Measurements from ENCODE around the gene EEF2KMT. TPM values are rescaled to one million over a fixed set of nuclear protein-coding genes. Genes with fewer than 3 reads are reported as not detected.
"Not testable (repeated sequence)": the region's sequence is repeated elsewhere in the genome, so short reads cannot be mapped to it uniquely, and the experiment has no call there.

Gene EEF2KMT
- total RNA-seq, 6 experiments from 2014 or later = 6.0 to 10.8 (median 7.4) TPM

DNA sequence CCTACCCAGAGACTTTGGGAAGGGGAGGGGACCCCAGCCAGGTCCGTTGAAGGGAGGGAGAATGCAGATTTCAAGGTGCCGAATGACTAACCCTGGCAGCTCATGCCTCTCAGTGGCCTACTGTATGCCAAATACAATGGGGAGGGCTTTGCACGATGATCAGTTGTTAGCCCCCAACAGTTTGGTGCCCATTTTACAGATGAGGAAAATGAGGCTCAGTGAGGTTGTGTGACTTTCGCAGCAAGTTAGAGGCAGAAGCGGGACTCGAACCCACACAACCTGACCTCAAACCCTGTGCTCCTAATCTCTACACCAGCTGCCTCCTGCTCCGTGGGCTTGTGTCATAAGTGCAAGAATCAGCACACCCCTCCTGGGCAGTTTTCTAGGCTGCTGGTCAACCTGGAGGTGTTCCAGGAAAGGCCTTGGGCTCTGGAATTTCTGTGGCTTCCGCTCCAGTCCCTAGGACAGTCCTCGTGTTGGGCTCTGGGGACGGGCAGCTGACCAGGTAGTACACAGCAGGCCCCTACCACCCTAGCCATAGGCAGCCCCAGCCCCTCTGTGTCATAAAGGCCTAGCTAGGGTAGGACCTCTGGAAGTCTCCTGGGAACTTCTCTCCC is 52.0 kb downstream of the EEF2KMT start:
- intact Hi-C loops (cut with DNase I) = no loop called here
- no peaks in the 10 kb centered on the region for H3K9me3 ChIP-seq
- H3K4me3 ChIP-seq = no peak overlapping the region
- no peaks in the 10 kb centered on the region for H3K27me3 ChIP-seq
- no peak overlapping the region for H3K27ac ChIP-seq
- TF ChIP-seq, protein P1, sequence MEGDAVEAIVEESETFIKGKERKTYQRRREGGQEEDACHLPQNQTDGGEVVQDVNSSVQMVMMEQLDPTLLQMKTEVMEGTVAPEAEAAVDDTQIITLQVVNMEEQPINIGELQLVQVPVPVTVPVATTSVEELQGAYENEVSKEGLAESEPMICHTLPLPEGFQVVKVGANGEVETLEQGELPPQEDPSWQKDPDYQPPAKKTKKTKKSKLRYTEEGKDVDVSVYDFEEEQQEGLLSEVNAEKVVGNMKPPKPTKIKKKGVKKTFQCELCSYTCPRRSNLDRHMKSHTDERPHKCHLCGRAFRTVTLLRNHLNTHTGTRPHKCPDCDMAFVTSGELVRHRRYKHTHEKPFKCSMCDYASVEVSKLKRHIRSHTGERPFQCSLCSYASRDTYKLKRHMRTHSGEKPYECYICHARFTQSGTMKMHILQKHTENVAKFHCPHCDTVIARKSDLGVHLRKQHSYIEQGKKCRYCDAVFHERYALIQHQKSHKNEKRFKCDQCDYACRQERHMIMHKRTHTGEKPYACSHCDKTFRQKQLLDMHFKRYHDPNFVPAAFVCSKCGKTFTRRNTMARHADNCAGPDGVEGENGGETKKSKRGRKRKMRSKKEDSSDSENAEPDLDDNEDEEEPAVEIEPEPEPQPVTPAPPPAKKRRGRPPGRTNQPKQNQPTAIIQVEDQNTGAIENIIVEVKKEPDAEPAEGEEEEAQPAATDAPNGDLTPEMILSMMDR (IDR thresholded peaks at IDR 0.05) = no peak
- no peak for TF ChIP-seq POLR2A (IDR thresholded peaks at IDR 0.05)
- H3K36me3 ChIP-seq = no peaks in the 10 kb centered on the region
- peak in 1 of 4 donors; percentile 30 for ATAC-seq
- 100% methylated on average over 3 of the region's 10 CpGs for WGBS (ENCODE audit: insufficient coverage, low coverage, low lambda C conversion rate, missing lambda C conversion rate)
- H3K4me1 ChIP-seq = no peaks in the 10 kb centered on the region
- peak in 1 of 3 donors; percentile 23 for DNase-seq

DNA sequence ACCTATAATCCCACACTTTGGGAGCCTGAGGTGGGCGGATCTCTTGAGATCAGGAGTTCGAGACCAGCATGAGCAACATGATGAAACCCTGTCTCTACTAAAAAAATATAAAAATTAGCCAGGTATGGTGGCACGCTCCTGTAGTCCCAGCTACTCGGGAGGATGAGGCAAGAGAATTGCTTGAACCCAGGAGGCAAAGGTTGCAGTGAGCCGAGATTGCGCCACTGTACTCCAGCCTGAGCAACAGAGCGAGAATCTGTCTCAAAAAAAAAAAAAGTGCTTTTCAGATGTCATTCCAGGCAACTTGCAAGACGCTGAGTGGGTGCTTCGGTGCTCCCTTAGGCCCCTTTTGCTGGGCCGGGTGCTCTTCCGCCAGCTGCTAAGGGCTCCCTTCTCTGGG is 53.0 kb downstream of the EEF2KMT start:
- H3K4me1 ChIP-seq; H3K36me3 ChIP-seq; ATAC-seq; H3K9me3 ChIP-seq; H3K27me3 ChIP-seq; H3K27ac ChIP-seq; H3K4me3 ChIP-seq; intact Hi-C loops (cut with DNase I): not testable (repeated sequence)
- peak in 1 of 3 donors; percentile 11 for DNase-seq
- WGBS (ENCODE audit: insufficient coverage, low coverage, low lambda C conversion rate, missing lambda C conversion rate) = 83% methylated on average over 6 of the region's 11 CpGs

DNA sequence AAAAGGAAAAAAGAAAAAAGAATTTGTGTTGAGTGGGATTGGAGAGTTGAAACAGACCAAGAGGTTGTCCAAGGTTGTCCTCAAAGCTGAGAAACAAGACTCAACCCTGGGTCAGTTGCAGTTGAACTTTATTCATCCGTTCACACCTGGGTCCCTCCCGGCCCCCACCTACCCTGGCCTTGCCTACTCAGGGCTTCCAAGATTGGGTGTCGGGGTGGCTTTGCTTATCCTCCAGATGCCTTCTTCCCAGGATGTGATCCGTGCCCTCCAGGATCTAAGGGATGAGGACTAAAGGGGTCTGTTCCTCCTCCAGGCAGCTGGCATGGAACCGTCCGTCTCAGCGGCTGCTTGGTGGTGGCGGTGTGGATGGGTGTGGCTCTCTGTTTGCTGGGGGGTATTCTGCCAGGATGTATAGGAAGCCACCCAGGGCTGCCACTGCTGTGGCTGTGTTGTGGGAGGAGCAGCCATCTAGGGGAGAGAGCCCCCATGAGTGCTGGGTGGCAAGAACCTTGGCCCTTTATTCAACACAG is 53.5 kb downstream of the EEF2KMT start:
- no peaks in the 10 kb centered on the region for H3K4me1 ChIP-seq
- no peak overlapping the region for H3K27ac ChIP-seq
- TF ChIP-seq, protein P1 (IDR thresholded peaks at IDR 0.05) = no peak
- TF ChIP-seq POLR2A (IDR thresholded peaks at IDR 0.05) = no peak
- intact Hi-C loops (cut with DNase I) = no loop called here
- H3K9me3 ChIP-seq = no peaks in the 10 kb centered on the region
- H3K27me3 ChIP-seq = no peaks in the 10 kb centered on the region
- no peak for ATAC-seq
- DNase-seq = peak in 1 of 3 donors; percentile 13
- H3K4me3 ChIP-seq = no peak overlapping the region
- no peaks in the 10 kb centered on the region for H3K36me3 ChIP-seq
- 92% methylated on average over 3 of the region's 8 CpGs for WGBS (ENCODE audit: insufficient coverage, low coverage, low lambda C conversion rate, missing lambda C conversion rate)

DNA sequence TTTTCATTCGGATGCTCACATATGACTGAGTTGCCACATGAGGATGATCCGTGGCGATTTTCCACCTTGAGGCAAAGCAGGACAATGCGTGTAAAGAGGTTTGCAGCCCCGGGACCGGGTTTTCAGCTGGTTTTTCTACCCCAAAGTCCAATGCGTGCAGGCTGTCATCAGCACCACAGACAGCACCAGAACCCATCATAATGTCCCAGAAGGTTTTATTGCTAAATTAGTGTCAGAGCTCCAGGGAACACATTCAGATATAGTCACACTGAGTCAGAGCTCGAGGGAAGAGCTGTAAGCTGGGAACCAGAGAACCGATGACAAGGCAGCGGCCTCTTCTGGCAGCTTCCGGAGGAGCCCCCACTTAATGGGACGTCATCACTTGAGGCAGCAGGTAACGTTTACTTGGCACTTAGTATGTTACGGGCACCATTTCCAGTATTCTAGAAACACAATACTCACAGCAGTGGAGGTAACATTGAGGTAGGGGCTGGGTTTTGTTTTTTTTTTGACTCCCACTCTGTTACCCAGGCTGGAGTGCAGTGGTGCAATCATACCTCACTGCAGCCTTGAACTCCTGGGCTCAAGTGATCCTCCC is 54.9 kb downstream of the EEF2KMT start:
- TF ChIP-seq POLR2A (IDR thresholded peaks at IDR 0.05) = no peak
- TF ChIP-seq, protein P1 (IDR thresholded peaks at IDR 0.05) = no peak
- intact Hi-C loops (cut with DNase I) = no loop called here
- no peaks in the 10 kb centered on the region for H3K4me1 ChIP-seq
- H3K27ac ChIP-seq = no peak overlapping the region
- H3K36me3 ChIP-seq = no peaks in the 10 kb centered on the region
- no peaks in the 10 kb centered on the region for H3K9me3 ChIP-seq
- WGBS (ENCODE audit: insufficient coverage, low coverage, low lambda C conversion rate, missing lambda C conversion rate) = 92% methylated on average over 7 of the region's 14 CpGs
- DNase-seq (no peak), ATAC-seq (no peak)
- no peak overlapping the region for H3K4me3 ChIP-seq
- H3K27me3 ChIP-seq = no peaks in the 10 kb centered on the region

DNA sequence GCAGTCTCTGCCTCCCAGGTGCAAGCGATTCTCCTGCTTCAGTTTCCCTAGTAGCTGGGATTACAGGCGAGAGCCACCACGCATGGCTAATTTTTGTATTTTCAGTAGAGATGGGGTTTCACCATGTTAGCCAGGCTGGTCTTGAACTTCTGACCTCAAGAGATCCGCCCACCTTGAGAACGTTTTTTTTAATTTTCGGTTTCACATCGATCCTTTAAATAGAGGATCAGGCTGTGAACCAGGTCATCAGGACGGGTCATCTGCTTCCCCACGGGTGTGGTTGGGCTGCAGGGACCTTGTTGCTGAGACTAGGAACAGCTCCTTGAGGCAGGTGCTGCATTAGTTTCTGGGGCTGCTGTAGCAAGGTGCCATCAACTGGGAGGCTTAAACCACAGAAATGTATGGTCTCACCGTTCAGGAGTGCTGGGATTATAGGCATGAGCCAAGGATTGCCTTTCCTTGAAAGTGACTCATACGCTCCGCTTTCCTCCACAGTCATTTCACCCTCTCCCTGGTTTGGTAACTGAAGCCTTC is 55.9 kb downstream of the EEF2KMT start:
- Histone ChIP-seq H3K27me3 (no peaks in the 10 kb centered on the region), H3K4me3 (no peak overlapping the region), H3K4me1 (no peaks in the 10 kb centered on the region), H3K9me3 (no peaks in the 10 kb centered on the region), H3K36me3 (no peaks in the 10 kb centered on the region), H3K27ac (no peak overlapping the region)
- DNase-seq (peak in 1 of 3 donors; percentile 15), ATAC-seq (no peak)
- intact Hi-C loops (cut with DNase I) = no loop called here
- WGBS (ENCODE audit: insufficient coverage, low coverage, low lambda C conversion rate, missing lambda C conversion rate) = 61% methylated on average over 9 of the region's 12 CpGs
- TF ChIP-seq, protein P1 (IDR thresholded peaks at IDR 0.05) = no peak
- TF ChIP-seq POLR2A (IDR thresholded peaks at IDR 0.05) = no peak
